GM21737 (cell line): ENCODE data around the gene CEP112.
"Not testable (repeated sequence)": the region's sequence is repeated elsewhere in the genome, so short reads cannot be mapped to it uniquely, and the experiment has no call there.

Experiments used
- ATAC-seq: cut with Tn5 transposase; IDR thresholded peaks from one replicate; pipeline ENCODE4 v1.9.1; 2021; ENCODE audit warnings: mild to moderate bottlenecking, moderate library complexity; ENCODE audit not compliant: unreplicated experiment

CEP112 gene

DNA sequence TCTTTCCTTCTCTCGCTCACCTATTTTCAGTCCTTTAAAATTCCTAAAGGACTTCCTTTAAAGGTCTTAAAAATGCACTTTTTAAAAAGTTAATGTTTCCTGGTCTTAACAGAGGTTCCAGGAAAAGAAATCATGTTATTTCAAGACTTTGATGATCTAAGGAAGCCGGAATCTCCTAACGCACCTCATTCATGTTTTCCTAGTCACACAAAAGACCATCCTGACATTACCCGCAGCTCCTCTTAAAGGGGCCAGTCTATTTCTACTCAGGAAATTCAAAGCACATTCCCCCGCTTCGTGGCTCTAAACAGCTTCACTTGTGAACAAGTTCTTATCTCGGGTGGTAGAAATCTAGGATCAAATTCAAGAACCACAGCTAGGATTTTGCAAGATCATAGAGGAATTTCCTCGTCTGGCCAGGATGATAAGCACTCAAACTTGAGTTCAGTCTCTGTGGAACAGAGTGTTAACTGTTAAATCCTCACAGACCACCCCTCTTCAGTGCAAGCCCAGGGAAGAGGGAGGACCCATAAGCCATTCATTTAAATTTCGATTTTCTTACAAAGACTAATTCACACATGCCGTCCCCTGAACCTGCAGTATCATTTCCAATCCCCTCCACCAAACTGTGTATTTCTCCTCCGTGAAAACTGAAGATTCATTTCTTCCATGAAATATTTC lies 493.4 kb downstream of the CEP112 start:
- ATAC-seq, result no peak

DNA sequence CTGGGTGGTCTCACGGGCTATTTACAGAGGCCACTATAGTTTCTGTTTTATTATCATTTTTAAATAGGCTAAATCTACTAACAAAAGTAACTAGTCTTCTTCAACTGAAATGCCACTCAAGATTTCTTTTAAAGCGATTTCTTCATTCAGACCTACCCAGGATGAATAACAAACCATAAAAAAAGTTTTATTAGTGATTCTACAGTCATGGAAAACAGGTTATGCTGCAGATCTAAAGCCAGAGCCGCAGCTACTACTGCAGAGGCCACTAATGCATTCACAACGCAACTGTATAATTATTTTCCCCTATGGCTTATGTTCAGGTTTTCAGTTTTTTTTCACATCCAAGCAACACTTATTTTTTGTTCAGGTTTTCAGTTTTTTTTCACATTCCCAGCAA lies 494.3 kb downstream of the CEP112 start:
- ATAC-seq, result no peak

DNA sequence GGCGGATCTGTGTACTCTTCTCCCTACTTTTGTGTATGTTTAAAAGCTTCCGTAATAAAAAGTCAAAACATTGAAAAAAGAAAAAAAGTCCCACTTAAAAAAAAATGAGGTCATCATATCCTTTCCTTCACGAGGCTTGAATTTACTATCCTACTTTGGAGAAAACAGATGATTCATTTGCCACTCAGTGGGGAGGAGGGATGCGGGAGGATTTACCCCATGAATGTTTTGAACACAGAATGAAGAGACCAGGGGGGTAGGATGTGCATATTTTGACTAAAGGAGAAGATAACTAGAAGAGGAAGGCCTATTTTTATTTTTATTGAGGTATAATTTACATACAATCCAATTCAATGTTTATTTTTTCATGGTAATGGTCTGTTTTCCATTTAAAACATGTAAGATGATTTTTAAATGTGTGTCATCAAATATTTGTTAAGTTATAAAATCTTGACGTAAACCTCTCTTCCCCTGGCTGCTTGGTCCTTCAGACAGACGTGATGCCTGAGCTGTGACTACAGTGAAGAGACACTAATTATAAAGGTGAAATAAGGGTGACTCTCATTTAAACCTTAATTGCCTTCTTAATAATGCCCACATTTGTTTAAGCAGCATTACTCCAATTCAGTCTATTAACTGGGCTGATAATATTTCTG lies 495.1 kb downstream of the CEP112 start:
- ATAC-seq, result no peak

DNA sequence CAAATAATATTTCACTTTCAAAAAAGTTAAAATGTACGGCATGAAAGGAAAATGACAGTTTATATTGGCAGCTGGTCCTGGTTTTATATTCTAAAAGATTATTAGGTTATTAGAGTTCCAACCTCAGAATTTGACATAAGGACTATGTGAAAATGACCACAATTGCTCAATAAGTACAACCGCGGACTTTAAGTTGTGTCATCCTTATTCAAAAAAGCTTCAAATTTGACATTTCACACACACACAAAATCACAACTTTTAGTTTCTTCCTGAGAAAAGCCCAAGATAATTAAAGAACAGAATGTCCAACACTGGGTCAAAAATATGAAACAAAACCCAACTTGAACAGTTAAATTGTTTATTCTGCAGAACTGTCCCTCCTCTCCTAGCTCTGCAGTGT lies 497.3 kb downstream of the CEP112 start:
- ATAC-seq, result no peak

DNA sequence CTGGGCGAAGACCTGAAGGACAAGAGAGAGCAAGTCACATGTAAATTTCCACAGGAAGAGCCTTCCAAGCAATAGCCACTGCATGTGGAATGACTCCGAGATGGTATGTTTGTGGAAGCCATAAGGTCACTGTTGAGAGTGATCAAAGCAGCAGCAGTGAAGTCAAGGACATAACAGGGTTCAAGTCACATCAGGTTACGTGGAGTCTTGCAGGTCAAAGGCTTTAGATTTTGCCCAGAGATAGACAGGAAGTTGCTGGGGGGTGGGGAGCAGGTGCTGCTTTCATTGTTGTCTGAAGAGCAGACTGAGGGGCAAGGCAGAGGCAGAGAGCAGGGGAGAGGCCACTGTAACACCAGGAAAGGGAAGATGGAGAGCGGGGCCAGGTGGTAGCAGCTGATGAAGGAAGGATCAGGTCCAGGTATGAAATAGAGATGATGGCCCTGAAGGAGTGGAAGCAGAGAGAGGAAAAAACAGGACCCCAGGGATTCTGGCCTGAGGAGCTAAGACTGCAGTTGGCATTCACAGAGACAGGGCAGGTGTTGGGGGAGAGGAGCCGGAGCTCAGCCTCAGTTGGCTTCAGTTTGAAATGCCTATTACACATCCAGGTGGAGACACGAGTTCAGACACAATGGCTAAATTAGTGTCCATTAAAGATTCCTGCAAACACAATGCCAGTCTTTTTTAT lies 501.2 kb downstream of the CEP112 start:
- no peak for ATAC-seq

DNA sequence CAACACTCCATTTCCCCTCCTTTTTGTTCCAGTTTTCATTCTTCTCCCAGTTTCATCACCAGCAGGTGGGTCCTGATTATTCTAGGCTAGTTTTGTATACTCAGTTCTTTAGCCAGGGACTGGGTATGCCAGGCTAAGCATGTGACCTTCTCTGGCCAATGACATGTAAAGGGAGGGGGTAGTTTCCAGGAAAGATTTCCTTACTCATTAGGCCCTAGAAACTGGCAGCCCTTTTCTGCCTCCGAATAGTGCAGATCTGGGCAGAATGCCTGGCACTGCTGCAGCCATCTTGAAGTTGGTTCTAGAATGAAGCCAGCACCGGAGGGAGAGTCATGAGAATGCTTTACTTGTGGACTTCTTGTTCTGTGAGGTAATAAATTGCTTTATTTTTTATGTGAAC lies 503.6 kb downstream of the CEP112 start:
- no peak for ATAC-seq

DNA sequence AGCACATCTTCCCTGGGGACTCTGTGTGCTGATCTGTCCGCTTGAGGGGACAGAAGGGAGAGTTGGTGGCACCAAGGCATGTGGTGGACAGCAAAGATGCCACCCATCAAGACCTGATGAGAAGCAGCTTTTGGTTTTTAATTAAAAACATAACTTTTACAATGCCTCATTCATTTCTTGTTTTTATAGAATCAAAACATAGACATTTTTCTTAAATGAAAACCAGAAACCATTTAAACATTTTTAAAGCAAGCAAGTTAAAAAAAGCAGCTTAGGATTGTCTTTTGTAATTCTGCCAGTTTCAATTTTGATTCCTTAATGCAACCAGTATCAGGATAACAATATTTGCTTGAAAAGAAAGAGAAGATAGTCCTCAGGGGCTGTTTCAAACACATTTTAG lies 506.8 kb downstream of the CEP112 start:
- no peak for ATAC-seq

DNA sequence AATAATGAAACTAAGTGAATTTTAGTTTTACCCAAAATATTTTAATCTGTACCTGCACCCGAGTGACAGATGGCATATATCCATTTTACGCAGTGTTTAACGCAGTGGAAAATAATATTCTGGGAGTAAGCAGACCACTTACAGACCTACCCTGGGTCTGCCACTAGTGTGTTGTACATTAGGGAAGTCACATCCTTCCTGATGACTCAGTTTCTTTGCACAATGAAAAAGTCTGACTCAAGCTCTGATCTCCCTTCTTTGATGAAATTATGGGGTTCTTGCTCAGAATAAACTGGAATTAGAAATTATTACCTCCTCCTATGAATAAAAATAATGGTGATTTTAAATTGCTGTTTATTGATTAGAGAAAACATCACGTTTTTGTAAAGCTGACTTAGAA lies 507.3 kb downstream of the CEP112 start:
- no peak for ATAC-seq

DNA sequence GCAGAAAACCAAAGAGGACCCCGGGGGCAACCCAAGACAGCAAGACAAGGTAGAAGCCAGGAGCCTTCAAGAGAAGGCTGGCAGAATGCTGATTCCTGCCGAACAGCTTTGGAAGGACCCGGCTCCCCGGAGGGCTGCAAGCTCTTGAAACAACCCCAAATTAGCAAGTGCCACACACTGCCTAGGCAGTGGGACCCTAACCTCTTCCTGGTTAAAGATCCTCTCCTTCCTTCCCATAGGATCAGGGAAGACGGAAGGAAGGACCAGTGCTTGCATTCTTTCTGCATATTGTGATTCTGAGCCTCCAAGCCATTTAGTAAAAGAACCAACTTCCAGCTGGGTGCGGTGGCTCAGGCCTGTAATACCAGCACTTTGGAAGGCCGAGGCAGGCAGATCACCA lies 508.5 kb downstream of the CEP112 start:
- ATAC-seq, result no peak

DNA sequence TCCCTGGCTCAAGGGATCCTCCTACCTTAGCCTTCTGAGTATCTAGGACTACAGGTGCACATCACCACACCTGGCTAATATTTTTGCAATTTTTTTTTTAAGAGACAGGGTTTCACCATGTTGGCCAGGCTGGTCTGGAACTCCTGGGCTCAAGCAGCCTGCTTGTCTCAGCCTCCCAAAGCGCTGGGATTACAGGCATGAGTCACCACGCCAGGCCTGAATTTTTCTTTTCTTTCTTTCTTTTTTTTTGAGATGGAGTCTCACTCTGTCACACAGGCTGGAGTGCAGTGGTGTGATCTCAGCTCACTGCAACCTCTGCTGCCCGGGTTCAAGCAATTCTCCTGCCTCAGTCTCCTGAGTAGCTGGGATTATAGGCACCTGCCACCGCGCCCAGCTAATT lies 510.2 kb downstream of the CEP112 start:
- ATAC-seq, result not testable (repeated sequence)

DNA sequence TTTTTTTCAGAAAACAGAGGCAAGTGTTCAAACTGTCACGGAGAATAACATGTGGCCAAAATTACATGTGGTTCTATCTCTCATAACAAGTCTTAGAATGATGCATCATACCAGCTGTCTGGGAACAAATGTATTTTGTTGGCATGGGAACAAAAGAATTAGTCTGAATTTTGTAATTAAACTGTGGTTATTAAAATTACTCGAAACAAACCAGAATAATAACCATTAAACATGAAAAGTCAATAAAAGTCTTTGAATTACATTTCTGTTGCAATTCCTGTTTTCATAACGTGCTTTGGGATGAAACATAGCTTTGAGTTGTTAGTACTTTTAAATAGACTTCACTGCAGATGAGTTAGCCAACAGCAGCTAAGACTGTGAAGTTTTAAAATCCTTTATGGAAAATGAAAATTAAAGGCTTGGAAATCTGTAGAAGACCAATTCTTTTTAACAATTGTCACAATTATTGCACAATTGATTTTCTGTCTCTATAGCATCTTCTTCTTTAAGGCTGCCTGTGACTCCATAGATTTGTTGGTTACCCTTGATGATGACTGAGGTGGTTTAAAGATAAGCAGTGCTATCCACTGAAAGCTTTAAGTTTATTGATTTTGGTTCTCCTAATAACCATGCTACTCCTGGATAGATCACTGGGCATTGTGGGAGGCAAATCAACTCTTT lies 512.6 kb downstream of the CEP112 start:
- ATAC-seq, result no peak

DNA sequence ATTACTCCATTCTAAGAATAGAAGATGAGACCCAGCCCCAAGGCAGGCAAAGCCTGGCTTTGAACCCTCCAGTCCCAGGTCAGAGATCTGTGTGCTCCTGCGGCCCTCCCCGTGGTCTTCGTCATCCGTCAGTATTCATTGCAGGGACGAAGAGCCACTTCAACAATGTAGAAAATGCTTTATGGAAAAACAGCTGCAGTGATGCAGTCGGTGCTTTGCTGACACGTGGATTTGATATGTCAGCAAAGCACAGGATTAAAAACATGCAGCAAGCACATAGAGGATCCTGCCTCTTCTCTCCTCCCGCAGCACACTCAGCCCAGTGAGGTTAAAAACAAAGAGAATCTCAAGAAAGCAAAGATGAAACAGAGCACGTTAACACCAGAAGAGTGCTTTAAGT lies 513.4 kb downstream of the CEP112 start:
- ATAC-seq, result no peak

DNA sequence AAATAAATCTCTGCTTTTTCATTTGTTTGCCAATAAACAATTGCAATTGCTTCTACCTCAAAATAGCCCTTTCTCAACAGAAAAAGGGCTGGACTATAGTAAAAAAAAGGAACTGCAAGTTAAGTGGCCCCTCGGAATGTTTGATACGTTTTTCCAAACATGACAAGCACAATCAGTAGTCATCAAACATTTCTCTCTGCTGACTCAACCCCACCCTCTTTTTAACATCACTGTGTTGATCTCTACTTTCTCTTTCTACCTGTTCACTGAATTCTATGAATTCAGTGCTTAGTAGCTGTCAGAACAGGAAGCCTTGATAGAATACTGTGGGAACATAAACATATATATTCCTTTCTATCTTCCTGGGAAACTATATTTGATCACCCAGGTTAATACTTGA lies 514.0 kb downstream of the CEP112 start:
- ATAC-seq, result no peak

DNA sequence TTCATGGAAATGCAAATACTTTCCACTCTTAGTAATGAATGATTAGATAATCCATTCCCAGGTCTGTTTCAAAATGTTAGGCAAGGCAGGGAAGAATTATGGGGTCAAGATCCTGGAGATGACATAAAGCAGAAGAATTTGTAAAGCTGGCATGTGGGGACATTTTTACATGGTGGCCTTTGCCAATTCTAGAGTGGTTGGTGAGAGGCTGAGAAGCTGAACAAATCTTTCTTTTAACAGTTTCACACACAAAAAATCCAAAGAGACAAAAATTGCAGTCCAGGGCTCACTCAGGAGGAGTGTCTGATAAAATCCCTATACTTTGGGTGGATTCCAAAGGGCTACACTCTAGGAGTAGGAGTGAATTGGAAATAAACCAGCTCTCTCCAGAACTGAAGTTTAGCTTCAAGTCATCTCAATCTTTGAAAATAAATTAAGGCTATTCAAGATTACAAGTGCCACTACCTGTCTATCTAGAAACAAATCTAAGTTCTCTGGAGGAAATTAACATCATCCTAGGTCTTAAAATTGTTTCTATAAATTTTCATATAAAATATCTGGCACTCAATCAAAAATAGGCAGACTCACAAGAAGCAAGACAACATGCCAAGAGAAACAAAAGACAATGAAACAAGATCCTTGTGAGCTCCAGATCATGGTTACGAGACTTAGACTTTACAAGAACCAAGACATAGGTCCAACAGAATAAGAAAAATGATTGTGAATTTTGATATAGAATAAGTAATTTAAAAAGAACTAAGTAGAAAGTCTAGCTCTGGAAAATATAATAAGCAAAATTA lies 517.5 kb downstream of the CEP112 start:
- ATAC-seq, result no peak

DNA sequence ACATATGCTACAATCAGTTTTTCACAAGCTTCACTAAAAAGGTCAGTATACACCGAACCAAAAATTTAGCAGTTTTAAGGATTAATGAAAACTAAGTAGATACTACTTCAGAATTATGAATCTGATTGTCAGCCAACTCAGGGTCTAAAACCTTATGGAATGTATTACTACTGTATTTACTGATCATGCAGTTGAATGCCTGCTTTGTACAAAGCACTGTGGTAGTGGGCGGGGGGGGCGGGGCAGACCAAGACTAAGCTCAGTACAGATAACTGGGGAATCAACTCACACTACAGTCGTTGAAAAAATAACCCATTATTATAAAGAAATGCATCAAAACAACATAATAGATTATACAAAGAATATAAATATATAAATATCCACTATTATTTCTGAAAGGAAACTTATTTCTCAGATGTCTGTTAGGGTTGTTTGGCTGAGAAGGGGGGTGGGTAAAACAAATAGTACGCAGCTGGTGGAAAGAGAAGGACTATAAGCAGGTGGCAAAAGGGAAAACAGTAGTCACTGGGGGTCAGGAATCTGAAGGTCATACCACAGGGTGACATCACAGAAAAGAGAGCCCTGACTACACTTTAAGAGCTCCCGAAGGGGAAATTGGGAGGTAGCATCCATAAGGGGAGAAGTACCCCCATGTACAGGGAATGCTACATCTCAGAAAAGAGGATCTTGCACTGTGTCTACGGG lies 521.1 kb downstream of the CEP112 start:
- no peak for ATAC-seq

DNA sequence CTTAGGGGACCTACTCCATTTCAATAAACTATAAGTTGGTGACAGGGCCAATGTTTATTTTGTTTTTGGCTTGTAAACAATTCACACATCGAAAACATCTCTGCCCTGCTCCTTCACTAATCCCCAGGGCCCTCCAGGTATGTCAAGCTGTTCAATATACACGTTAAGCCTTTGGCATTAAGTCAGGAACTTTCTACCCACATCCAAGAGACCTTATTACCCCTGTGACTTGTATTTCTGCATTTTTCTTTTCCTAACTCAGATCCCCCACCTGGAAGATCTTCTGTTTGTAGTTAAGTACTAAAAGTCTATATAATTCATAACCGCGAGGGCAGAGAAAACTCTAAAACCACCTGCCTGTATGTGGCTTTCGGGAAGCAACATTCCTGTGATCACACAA lies 523.7 kb downstream of the CEP112 start:
- ATAC-seq, result no peak

DNA sequence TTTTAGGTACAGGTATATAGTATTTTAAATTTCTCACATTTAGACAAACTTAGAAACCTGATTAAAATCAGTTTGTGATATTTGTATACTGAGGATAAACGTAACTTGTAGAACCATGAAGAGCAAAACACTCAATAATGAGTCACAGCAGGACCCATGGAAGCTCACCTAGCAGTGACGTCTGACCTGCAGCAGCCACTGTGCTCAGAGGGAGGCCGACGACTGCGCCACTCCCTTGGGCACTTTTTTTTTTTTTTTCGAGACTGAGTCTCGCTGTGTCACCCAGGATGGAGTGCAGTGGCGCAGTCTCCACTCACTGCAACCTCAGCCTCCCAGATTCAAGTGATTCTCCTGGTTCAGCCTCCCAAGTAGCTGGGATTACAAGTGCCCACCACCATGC lies 524.3 kb downstream of the CEP112 start:
- no peak for ATAC-seq

DNA sequence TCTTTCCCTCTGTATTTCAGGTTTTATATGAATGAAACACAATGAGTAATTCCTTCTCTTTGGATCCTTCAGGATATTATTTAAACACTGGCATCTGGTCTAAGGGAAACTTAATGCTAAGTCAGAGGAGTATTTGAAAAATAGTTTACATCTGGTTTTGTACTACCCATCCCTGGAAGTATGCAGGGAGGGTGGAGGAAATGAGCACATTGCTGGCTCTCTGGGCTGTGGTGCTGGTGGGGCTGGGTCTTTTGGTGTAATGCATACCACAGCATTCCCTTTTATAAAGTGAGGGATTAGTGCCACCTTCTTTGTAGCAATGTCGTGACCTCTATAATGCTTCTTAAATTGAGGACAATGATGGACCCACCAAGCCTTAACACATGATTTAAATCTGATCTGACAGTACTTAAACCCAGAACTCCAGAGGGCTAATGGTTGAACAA lies 525.0 kb downstream of the CEP112 start:
- ATAC-seq, result no peak

DNA sequence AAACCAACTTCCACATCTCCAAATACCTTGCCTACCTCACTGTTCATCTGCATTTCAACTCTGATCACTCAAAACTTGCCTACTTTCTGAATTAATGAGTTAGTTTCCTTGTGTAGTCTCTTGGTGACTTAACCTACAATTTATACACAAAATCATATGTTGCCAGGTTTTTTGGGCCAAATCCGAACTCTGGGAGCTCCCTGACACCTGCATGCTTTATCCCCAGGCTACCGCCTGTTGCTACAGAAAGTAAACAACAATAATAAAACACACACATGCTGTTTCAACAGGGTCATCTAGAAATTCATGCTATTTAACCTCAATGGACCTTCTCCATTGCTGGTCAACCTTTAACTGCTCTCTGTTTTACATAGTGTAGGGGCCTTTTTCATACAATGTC lies 526.0 kb downstream of the CEP112 start:
- no peak for ATAC-seq

DNA sequence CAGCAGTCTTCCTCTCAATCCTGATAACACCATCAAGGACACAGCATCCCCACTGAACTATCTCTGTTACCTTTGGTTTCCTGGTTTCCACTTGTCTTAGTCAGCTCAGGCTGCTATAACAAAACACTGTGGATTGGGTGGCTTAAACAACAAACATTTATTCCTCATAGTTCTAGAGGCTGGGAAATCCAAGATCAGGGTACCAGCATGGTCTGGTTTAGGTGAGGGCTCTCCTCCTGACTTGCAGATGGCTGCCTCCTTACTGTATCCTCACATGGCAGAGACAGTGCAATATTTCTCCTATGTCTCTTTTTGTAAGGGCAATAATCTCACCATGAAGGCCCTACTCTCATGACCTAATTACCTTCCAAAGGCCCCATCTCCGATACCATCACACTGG lies 527.2 kb downstream of the CEP112 start:
- no peak for ATAC-seq
